22Rv1 (cell line): ENCODE measurements around the gene NXPE3.
A peak's percentile ranks its signal among the peaks of the same experiment; 100 is the strongest.

Experiments
- H3K27ac ChIP-seq: fragments of 450-650 bp; 2 replicates; pipeline ENCODE4 v1.5.1; 2017
- CTCF ChIP-seq: fragments of 450-650 bp; IDR thresholded peaks from 2 replicates; pipeline ENCODE4 v1.5.1; 2017; ENCODE audit warnings: mild to moderate bottlenecking
- ZFX ChIP-seq: fragments of 450-650 bp; IDR thresholded peaks from 2 replicates; pipeline ENCODE4 v1.6.1; 2017; ENCODE audit warnings: antibody characterized with exemption, borderline replicate concordance

The NXPE3 gene

GRCh38 chr3:101827211-101828174 is 48.5 kb downstream of the NXPE3 start:
- no peak for TF ChIP-seq CTCF
- no peak for TF ChIP-seq ZFX
- peak overlapping the region; percentile 66 for H3K27ac ChIP-seq

GRCh38 chr3:101828276-101828675 is 49.3 kb downstream of the NXPE3 start:
- H3K27ac ChIP-seq: peak overlapping the region; percentile 66
- no peak for TF ChIP-seq CTCF
- no peak for TF ChIP-seq ZFX

DNA sequence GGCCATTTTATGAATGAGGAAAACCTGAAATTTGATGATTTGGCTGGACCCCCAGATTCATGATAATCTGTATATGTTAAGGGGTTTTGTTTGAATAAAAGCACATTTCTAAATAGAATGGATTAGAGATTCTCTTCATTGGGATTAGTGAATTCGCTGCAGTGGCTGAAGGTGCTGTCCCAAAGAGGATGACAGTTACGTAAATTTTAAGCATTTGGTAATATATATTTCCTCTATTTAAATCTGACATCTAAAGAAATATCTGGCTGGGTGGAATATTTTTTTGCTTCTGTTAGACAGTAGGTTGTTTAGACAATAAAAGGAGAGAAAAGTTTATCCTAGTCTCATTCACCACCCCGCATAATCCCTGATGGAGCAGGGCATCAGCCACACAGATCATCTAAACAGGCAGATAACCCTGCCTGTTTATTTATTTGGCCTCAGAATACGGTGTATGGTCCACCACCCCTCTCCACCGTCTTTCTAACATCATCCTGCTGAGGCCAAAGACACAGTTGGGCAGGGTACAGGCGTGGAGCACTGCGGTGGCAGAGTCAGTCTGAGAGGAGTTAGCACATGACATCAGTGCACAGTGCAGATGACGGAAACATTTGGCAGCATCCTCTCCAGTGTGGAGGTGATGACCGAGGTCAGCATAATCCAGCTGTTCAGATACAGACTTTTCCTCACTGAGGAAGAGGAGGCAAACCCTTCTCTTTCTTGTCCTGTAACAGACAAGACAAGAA is 49.9 kb downstream of the NXPE3 start:
- no peak overlapping the region for H3K27ac ChIP-seq
- TF ChIP-seq ZFX (no peak), CTCF (no peak)

- TF ChIP-seq CTCF (no peak), ZFX (no peak)
Observed at GRCh38 chr3:101829437-101829830, 50.4 kb downstream of the NXPE3 start.

DNA sequence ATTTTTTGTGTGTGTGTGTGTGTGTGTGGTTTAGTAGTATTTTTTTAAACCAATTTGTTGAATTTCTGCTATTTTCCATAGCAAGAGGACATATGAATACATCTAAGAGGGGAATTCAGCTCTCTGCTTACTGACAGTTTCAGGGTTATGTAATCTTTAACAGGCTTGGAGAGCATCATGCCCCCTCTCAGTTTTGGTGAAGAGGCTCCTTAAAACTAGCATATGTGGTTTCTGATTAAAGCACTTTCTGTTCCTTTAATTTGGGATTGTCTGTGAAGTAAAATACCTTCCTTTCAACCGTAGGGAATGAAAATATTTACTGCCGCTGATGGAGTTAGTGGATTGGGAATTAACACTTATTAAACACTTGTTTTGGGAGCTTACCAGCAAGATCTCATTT is 50.9 kb downstream of the NXPE3 start:
- H3K27ac ChIP-seq: no peak overlapping the region
- TF ChIP-seq ZFX (no peak), CTCF (no peak)

More at GRCh38 chr3:101829437-101829830, 50.4 kb downstream of the NXPE3 start:
- no peak overlapping the region for H3K27ac ChIP-seq

DNA sequence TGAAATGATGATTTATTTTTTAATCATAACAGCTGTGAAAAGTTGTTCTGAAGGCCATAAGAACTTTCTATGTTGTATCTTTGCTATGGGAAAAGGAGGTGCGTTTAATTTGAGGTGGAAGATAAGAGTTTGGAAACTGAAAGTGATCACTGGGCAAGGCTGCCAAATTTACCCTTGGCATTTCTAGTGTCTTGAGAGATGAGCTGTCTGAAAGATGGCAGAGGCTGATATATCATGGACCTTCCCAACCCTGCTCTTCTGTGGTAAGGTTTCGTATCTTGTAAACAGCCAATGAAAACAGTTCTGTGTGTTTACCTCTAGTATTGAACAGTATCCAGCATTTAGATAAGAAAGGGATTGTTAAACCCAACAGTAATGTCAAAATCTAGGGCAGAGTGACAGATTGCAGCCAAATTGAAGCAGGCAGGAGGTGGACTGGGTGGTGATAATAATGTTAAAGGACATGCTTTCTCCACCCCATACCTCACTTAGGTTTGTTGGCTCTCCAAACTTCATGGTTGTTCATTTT is 54.5 kb downstream of the NXPE3 start:
- no peak for TF ChIP-seq ZFX
- no peak for TF ChIP-seq CTCF
- H3K27ac ChIP-seq: no peak overlapping the region
